AML-193 (cell line): ENCODE measurements around the gene RGL3.
"Not testable (repeated sequence)": the region's sequence is repeated elsewhere in the genome, so short reads cannot be mapped to it uniquely, and the experiment has no call there.

Source experiments
- DNase-seq, 2 experiments: peaks; one replicate each; lab custom pipeline; 2025; lab: John Stamatoyannopoulos, UW

RGL3 gene

GRCh38 chr19:11382898-11383705, 36.0 kb downstream of the RGL3 start:
- peak in 1 of 2 experiments; percentile 7 for DNase-seq

- DNase-seq = peak; percentile 97
Observed at GRCh38 chr19:11380653-11381537, 38.2 kb downstream of the RGL3 start.

DNA sequence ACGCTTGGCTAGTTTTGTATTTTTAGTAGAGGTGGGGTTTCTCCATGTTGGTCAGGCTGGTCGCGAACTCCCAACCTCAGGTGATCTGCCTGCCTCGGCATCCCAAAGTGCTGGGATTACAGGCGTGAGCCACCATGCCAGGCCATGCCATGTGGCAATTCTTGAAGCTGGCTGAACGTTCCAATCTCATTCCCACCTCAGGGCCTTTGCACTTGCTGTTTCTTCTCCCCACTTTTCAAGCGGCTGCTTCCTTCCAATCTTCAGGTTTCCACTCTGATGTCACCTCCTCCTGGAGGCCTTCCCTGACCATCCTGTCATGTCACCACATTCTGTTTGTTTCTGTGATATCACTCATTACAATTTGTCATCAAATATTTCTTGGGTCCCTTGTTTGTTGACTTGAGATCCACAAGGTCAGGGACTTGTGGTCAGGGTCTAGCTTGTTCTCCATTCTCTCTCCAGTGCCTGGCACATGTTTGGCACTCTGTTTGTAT, 39.2 kb downstream of the RGL3 start:
- DNase-seq = no peak

GRCh38 chr19:11379269-11379845, 39.8 kb downstream of the RGL3 start:
- not testable (repeated sequence) for DNase-seq

DNA sequence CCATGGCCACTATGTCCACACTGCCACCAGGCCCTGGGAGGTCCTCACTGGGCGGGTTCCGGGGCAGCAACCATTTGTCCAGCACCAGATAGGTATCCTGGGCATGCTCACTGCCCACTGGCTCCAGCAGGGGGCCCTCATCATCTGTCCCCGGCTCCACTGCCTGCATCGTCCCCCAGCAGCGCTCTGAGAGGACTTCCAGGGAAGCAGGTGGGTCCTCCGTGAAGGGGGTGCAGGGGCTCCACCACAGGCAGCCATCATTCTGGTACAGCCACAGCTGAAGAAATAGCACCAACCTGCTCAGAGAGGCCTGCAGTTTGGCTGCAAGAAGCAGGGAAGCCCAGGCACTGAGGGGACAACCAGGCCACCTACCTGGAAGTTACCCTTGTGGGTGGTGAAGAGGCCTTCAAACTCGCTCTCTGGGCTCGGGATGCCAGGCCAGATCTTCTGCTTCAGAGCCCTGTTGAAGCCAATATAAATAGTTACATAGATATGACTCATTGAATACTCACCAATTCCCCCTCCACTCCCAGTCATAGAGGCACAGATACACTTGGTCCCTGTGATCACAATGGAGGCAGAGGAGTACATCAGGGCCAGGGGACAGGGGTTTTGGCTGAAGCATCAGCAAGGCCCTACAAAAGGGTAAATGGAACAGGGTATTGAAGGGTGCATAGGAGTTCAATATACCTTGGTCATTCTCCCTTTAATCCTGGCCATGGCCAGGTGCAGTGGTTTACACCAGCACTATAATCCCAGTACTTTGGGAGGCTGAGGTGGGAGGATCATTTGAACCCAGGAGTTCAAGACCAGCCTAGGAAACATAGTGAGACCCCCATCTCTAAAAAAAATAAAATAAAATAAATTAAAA, 40.6 kb downstream of the RGL3 start:
- DNase-seq = peak; percentile 11 to 29

DNA sequence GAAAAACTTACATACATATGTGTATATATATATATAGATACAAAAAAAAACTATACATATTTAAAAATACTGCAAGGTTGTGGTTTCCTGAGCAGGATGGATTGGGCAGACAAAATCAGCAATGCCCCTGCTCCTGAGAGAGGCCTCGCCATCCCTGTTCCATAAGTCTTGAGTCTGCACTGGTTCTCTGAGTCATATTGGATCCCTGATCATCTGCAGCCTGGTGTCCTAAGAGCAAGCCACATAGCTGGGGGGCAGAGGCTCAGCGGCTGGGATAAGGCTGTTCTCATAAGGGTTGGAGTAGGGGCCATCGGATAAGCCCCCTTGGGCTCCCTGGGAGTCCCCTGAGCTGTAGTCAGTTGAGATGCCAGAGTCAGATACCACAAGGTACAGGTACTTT, 41.4 kb downstream of the RGL3 start:
- DNase-seq = no peak

GRCh38 chr19:11377237-11377636, 41.9 kb downstream of the RGL3 start:
- DNase-seq = peak; percentile 10 to 14

GRCh38 chr19:11375143-11375948, 43.8 kb downstream of the RGL3 start:
- peak in 1 of 2 experiments; percentile 41 for DNase-seq

DNA sequence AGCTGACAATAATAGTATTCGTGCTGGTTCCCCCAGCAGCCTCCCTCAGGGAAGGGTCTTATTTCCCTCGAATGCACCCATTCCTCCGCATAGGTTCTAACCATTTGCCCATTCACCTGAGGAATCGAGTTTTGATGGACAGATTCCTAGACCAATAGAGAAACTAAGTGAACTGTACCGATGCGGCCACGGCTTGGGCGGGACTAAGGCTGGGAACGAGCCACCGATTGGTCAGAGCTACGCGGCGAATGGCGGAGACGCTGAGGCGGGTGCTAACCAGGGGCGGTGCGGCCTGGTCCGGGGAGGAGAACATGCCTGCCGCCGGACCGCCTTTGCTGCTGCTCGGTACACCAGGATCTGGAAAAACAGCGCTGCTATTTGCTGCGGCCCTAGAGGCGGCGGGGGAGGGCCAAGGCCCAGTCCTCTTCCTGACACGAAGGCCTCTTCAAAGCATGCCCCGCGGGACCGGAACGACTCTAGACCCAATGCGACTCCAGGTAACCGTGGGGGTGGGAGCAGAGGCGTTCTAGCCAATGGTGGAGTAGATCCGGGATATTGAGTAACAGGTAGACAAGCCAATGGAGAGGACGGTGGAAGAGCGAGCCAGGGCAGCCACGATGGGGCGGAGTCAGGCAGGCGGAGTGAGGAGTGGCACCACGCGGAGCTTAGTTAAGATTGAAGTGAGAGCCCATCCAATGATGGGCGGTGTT, 44.5 kb downstream of the RGL3 start, which contains the start of gene SWSAP1:
TSS of gene SWSAP1 (plus strand) at position 234 of the 710 bp plus-strand sequence. CDS start at position 249, 15 bp downstream.
- peak; percentile 99 to 100 for DNase-seq

DNA sequence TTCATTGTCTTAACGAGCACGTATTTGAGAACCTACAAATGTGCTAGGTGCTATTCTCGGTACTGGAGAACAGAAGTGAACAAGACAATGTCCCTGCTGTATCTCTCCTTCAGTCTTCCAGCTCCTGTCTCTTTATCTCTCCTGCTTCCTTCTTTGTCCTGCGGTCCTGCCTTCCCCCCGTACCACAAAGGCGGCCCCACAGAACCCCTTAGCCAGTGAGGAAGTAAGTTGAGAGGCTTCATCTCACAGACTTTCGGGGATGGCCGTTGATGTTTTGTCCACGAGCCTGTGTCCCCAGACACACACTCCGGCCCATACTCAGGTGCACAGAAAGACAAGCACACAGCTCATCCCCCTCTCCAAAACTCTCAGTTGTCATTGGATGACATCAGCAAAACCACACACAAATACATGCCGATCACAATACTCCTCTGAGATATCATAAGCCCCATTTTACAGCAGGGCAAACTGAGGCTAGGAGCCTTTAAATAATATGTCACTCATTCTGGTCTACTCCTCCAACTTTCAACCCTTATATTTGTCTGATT, 45.2 kb downstream of the RGL3 start:
- no peak for DNase-seq

DNA sequence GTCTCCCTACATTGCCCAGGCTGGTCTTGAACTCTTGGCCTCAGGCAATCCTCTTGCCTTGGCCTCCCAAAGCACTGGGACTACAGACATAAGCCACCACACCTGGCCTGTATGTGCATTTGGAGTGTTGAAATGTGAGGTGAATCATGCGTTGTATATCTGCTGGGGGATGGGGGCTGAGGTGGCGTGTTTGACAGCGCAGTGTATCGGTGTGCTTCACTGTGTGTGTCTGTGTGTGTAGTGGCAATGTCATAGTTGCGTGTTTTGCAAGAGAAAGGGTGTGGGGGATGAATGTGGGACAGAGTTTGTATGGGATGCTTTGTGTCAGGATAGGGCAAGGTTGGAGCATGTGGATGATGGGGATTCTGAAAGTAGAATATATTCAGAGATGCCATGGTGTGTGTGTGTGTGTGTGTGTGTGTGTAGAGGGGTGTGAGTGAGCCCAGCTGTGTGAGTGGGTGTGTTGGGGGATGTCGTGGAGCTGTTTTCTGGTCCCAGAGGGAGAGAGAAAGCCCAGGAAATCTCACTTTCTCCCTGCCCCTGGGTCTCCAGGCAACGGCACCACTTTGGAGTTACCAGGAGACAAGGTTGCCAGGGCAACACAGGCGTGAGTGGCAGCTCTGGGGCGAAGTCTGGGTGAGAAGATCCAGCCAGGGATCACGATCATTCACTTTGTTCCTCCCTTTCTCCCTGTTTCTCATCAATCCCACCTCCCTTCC, 45.8 kb downstream of the RGL3 start:
- no peak for DNase-seq

- no peak for DNase-seq
Observed at GRCh38 chr19:11370744-11371143, 48.4 kb downstream of the RGL3 start.

DNA sequence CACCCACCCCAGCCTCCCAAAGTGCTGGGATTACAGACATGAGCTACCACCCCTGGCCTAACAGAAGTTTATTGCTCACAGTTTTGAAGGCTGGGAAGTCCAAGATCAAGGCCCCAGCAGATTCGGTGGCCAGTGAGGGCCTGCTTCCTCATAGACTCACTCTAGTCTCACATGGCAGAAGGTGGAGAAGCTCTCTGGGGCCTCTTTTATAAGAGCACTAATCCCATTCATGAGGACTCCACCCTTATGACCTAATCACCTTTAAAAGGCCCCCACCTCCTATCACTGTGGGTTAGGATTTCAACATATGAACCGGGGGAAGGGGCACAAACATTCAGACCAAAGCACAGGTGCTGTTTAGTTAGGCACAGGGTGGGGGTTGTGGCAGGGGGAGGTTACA, 51.6 kb downstream of the RGL3 start:
- no peak for DNase-seq

- DNase-seq = no peak
Observed at GRCh38 chr19:11365557-11366117, 53.5 kb downstream of the RGL3 start.

DNA sequence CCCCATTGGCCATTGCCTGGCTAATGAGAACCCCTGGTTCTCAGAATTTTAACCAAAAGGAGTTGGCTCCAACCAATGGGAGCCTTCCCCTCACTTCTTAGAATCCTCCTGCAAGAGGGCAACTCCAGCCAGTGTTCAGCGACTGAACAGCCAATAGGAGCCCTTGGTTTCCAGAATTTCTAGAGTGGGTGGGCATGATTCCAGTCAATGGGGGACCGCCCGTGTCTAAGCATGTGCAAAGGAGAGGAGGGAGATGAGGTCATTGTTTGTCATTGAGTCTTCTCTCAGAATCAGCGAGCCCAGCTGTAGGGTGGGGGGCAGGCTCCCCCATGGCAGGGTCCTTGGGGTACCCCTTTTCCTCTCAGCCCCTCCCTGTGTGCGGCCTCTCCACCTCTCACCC, 54.2 kb downstream of the RGL3 start:
- DNase-seq = no peak

GRCh38 chr19:11364296-11364904, 54.7 kb downstream of the RGL3 start:
- DNase-seq = no peak

DNA sequence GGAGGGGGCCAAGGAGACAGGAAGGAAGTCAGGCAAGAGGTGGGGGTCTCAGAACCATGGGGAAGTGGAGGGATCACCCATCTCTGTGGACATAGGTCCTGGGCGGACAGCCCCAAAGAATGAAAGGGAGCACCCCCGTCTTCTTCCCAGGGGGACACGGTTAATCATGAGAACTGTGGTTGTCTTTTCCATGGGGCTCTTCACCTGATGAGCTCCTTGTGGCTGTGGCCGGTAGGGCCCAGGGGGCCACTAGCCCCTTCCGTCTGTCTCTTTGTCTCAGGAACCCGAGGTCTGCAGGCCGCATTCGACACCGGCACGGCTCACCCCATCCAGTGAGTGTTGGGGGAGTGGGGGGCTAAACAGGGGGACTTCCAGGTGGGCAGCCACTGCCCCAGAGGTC, 55.2 kb downstream of the RGL3 start:
- DNase-seq = no peak
